HG03439 (cell line): Measurements from ENCODE around the gene TRIM21.
"Not testable (repeated sequence)": the region's sequence is repeated elsewhere in the genome, so short reads cannot be mapped to it uniquely, and the experiment has no call there.

ENCODE experiments used
- ATAC-seq: cut with Tn5 transposase; IDR thresholded peaks from one replicate; pipeline ENCODE4 v1.9.1; 2021; ENCODE audit warnings: mild to moderate bottlenecking, moderate library complexity; ENCODE audit not compliant: unreplicated experiment

The TRIM21 gene

GRCh38 chr11:4393209-4393857 is at the start of gene TRIM21:
TSS of gene TRIM21 (minus strand) at chr11:4393702. CDS start at chr11:4390409, 3,293 bp downstream.
- ATAC-seq = peak; percentile 100

- ATAC-seq = no peak
Observed at GRCh38 chr11:4441515-4441914, 48.0 kb upstream of the TRIM21 start.

GRCh38 chr11:4436411-4436810 is 42.9 kb upstream of the TRIM21 start:
- ATAC-seq = no peak

- ATAC-seq = no peak
Observed at GRCh38 chr11:4433856-4434255, 40.4 kb upstream of the TRIM21 start.

- no peak for ATAC-seq
Observed at GRCh38 chr11:4430051-4430450, 36.5 kb upstream of the TRIM21 start.

- no peak for ATAC-seq
Observed at GRCh38 chr11:4418403-4418802, 24.9 kb upstream of the TRIM21 start.

GRCh38 chr11:4416816-4417215 is 23.3 kb upstream of the TRIM21 start:
- no peak for ATAC-seq

- no peak for ATAC-seq
Observed at GRCh38 chr11:4416306-4416705, 22.8 kb upstream of the TRIM21 start.

GRCh38 chr11:4406206-4406605 is 12.7 kb upstream of the TRIM21 start:
- ATAC-seq = not testable (repeated sequence)

- no peak for ATAC-seq
Observed at GRCh38 chr11:4393858-4394223, 339 bp upstream of the TRIM21 start.

GRCh38 chr11:4388221-4388620 is 5.3 kb downstream of the TRIM21 start:
- no peak for ATAC-seq

- no peak for ATAC-seq
Observed at GRCh38 chr11:4385978-4386740, 7.3 kb downstream of the TRIM21 start.

- ATAC-seq = no peak
Observed at GRCh38 chr11:4381901-4382300, 11.6 kb downstream of the TRIM21 start.

- no peak for ATAC-seq
Observed at GRCh38 chr11:4375431-4376140, 17.9 kb downstream of the TRIM21 start.

- ATAC-seq = no peak
Observed at GRCh38 chr11:4370166-4370565, 23.3 kb downstream of the TRIM21 start.

- no peak for ATAC-seq
Observed at GRCh38 chr11:4368286-4368685, 25.2 kb downstream of the TRIM21 start, which contains the start of gene OR52B4. TSS of gene OR52B4 (minus strand) at chr11:4368386. CDS start at chr11:4368295, 91 bp downstream.

- ATAC-seq = not testable (repeated sequence)
Observed at GRCh38 chr11:4348142-4348541, 45.4 kb downstream of the TRIM21 start.

GRCh38 chr11:4345366-4345765 is 48.1 kb downstream of the TRIM21 start:
- ATAC-seq = not testable (repeated sequence)
